ENCODE data around the gene PRKACA.

The PRKACA gene

GRCh38 chr19:14136509-14137281 is 19.1 kb upstream of the PRKACA start, which contains the start of gene ASF1B:
Gene ASF1B (minus strand): TSS chr19:14136589. CDS start chr19:14136456, 133 bp downstream.
- peak; percentile 81 for TF ChIP-seq CTCF (IDR thresholded peaks at IDR 0.05; ENCODE audit: low read depth, low read length)
- Histone ChIP-seq H3K36me3 (no peaks in the 10 kb centered on the region), H3K27me3 (no peaks in the 10 kb centered on the region), H3K4me1 (no peaks in the 10 kb centered on the region), H3K9me3 (no peaks in the 10 kb centered on the region), H3K4me3 (ENCODE audit: low read depth, low read length) (peak within 1 kb of the TSS; percentile 71)
- DNase-seq: peak; percentile 99

- Histone ChIP-seq H3K4me1 (no peaks in the 10 kb centered on the region), H3K4me3 (ENCODE audit: low read depth, low read length) (peak overlapping the region; percentile 69), H3K27me3 (no peaks in the 10 kb centered on the region), H3K36me3 (no peaks in the 10 kb centered on the region), H3K9me3 (no peaks in the 10 kb centered on the region)
- no peak for DNase-seq
- no peak for TF ChIP-seq CTCF (IDR thresholded peaks at IDR 0.05; ENCODE audit: low read depth, low read length)
These were observed 18.5 kb upstream of the PRKACA start for GRCh38 chr19:14135985-14136508.

GRCh38 chr19:14135355-14135754 is 17.8 kb upstream of the PRKACA start:
- no peak for TF ChIP-seq CTCF (IDR thresholded peaks at IDR 0.05; ENCODE audit: low read depth, low read length)
- Histone ChIP-seq H3K27me3 (no peaks in the 10 kb centered on the region), H3K36me3 (no peaks in the 10 kb centered on the region), H3K9me3 (no peaks in the 10 kb centered on the region), H3K4me3 (ENCODE audit: low read depth, low read length) (peak overlapping the region; percentile 69), H3K4me1 (no peaks in the 10 kb centered on the region)
- no peak for DNase-seq

GRCh38 chr19:14127929-14128509 is 10.5 kb upstream of the PRKACA start:
- H3K27me3 ChIP-seq: no peaks in the 10 kb centered on the region
- no peaks in the 10 kb centered on the region for H3K9me3 ChIP-seq
- no peak overlapping the region for H3K4me3 ChIP-seq (ENCODE audit: low read depth, low read length)
- no peak for DNase-seq
- no peaks in the 10 kb centered on the region; the same call in 1 of the 2 replicates for H3K36me3 ChIP-seq
- no peak for TF ChIP-seq CTCF (IDR thresholded peaks at IDR 0.05; ENCODE audit: low read depth, low read length)
- H3K4me1 ChIP-seq: no peaks in the 10 kb centered on the region

- TF ChIP-seq CTCF (IDR thresholded peaks at IDR 0.05; ENCODE audit: low read depth, low read length): no peak
- no peak for DNase-seq
- Histone ChIP-seq H3K9me3 (no peaks in the 10 kb centered on the region), H3K27me3 (no peaks in the 10 kb centered on the region), H3K36me3 (no peaks in the 10 kb centered on the region; the same call in 1 of the 2 replicates), H3K4me3 (ENCODE audit: low read depth, low read length) (no peak overlapping the region), H3K4me1 (no peaks in the 10 kb centered on the region)
These were observed 9.6 kb upstream of the PRKACA start for GRCh38 chr19:14127176-14127575.

GRCh38 chr19:14122924-14123323 is 5.4 kb upstream of the PRKACA start:
- no peak for TF ChIP-seq CTCF (IDR thresholded peaks at IDR 0.05; ENCODE audit: low read depth, low read length)
- Histone ChIP-seq H3K27me3 (no peaks in the 10 kb centered on the region), H3K36me3 (no peaks in the 10 kb centered on the region; the same call in 1 of the 2 replicates), H3K4me3 (ENCODE audit: low read depth, low read length) (no peak overlapping the region), H3K4me1 (peaks cover 9% of the 10 kb centered on the region), H3K9me3 (no peaks in the 10 kb centered on the region)
- no peak for DNase-seq

Data from BE2C (cell line).